Gastrocnemius medialis (tissue), 4 donors: ENCODE data around the gene ETV6. TPM values are rescaled to one million over a fixed set of nuclear protein-coding genes. Genes with fewer than 3 reads are reported as not detected.

Experiments
- ATAC-seq, 2 donors: fragments of 150-250 bp; one replicate each; pipeline ENCODE4 v1.9.1; 2016
- DNase-seq, 2 donors: peaks; one replicate each; pipeline ENCODE4 v3.0.0-alpha.2; 2019
- H3K27ac ChIP-seq, 4 donors: fragments of 200-600 bp; sonication (generic); 1 replicate in 1 of 4; 2 replicates in 3 of 4; pipeline ENCODE4 v1.5.1; 2016 to 2018; ENCODE audit warnings: mild to moderate bottlenecking in 2 of 4, moderate library complexity in 1 of 4
- H3K27me3 ChIP-seq, 3 donors: fragments of 200-600 bp; sonication (generic) in 2 of 3; 1 replicate in 1 of 3; 2 replicates in 2 of 3; pipeline versions ENCODE4 v1.5.1 to v1.6.0; 2016 to 2019; ENCODE audit warnings: mild to moderate bottlenecking in 1 of 3, moderate library complexity in 1 of 3
- H3K36me3 ChIP-seq, 2 donors: fragments of 200-600 bp; sonication (generic) in 1 of 2; one replicate each; pipeline ENCODE4 v1.5.1; 2017 to 2018
- H3K4me1 ChIP-seq, 2 donors: fragments of 200-600 bp; sonication (generic) in 1 of 2; one replicate each; pipeline ENCODE4 v1.5.1; 2016 to 2017; ENCODE audit warnings: mild to moderate bottlenecking in 2 of 2
- H3K4me3 ChIP-seq, 4 donors: fragments of 200-600 bp; sonication (generic) in 3 of 4; 1 replicate in 1 of 4; 2 replicates in 3 of 4; pipeline ENCODE4 v1.5.1; 2016 to 2019; ENCODE audit warnings: mild to moderate bottlenecking in 2 of 4
- H3K9me3 ChIP-seq, 3 donors: fragments of 200-600 bp; sonication (generic) in 2 of 3; 1 replicate in 1 of 3; 2 replicates in 2 of 3; pipeline ENCODE4 v1.5.1; 2016 to 2019
- POLR2A ChIP-seq, 2 donors: fragments of 450-650 bp; IDR thresholded peaks; one replicate each; pipeline ENCODE4 v1.6.1; 2017; ENCODE audit warnings: antibody characterized with exemption in 2 of 2, mild to moderate bottlenecking in 2 of 2, moderate library complexity in 2 of 2
- in situ Hi-C, 4 donors: fragments of 200-750 bp; cut with MboI; loops; one replicate each; pipeline versions ENCODE4 v1.15.0 to v1.8.0; 2017; ENCODE audit warnings: low sequenced_read_pairs in 4 of 4
- intact Hi-C: fragments of 100-400 bp; cut with DNase I; formaldehyde crosslinking; loops from one replicate; pipeline ENCODE4 v1.15.1; 2023; ENCODE audit warnings: low total_unique reads
- total RNA-seq, 4 donors: library from RNA; depleted of rRNA; stranded (reverse); fragments of >200 nt; gene quantifications; one replicate each; pipeline versions ENCODE4 v1.1.0 to v1.2.3, GENCODE V29; 2016
- TF ChIP-seq, protein P1 (sequence below), 5 experiments: fragments of 450-650 bp in 3 of 5; fragments of 200-600 bp in 2 of 5; sonication (generic) in 2 of 5; IDR thresholded peaks in 4 of 5; conservative IDR thresholded peaks in 1 of 5; 1 replicate in 4 of 5; 2 replicates in 1 of 5; pipeline ENCODE4 v1.5.1; 2016 to 2019; ENCODE audit warnings: antibody characterized with exemption in 5 of 5, mild to moderate bottlenecking in 3 of 5, moderate library complexity in 3 of 5

The ETV6 gene
- total RNA-seq, 4 donors from 2014 or later: 2.8 to 5.9 (median 3.3) TPM

DNA sequence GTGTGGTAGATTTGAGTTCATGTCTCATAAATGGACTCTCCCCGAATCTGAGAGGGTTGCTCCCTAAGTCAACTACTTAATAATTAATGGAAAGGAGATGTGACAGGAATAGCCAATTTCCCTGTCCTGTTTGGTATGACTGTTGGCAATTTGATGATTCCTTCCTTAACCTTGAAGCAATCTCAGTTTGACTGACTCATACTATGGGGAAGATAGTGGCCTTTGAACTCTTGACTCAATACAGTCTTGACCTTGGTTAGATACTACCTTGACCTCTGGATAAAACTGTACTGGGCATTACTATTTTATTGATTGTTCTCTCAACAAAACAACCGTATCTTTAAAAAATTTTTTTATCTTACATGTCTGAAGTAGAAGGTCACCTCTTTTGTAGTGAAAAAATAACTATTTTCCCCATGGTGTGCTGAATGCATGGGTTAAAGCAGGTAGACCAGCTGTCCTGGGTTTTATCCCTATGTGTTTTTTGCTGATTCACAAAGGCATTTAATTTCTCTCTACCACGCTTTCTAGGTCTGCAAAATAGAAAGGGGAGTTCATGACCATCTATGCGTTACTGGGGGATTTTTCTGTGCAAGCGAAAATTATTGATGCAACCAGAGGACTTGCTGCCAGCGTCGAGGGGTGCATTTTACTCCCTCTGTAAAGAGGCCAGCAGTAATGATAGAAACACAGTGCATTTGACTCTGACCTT is 80.1 kb downstream of the ETV6 start:
- H3K36me3 ChIP-seq: no peaks in the 10 kb centered on the region
- no peaks in the 10 kb centered on the region for H3K9me3 ChIP-seq
- no peak overlapping the region for H3K27ac ChIP-seq
- DNase-seq (no peak), ATAC-seq (no peak)
- in situ Hi-C loops: no loop called here
- peaks cover 5 to 6% of the 10 kb centered on the region in 2 donors for H3K4me1 ChIP-seq
- H3K27me3 ChIP-seq: no peaks in the 10 kb centered on the region
- intact Hi-C loops: loop anchor here (10.0 kb wide), 1 partner anchor 155 kb away; no protein-coding TSS in a partner anchor
- H3K4me3 ChIP-seq: no peak overlapping the region
- TF ChIP-seq, protein P1, sequence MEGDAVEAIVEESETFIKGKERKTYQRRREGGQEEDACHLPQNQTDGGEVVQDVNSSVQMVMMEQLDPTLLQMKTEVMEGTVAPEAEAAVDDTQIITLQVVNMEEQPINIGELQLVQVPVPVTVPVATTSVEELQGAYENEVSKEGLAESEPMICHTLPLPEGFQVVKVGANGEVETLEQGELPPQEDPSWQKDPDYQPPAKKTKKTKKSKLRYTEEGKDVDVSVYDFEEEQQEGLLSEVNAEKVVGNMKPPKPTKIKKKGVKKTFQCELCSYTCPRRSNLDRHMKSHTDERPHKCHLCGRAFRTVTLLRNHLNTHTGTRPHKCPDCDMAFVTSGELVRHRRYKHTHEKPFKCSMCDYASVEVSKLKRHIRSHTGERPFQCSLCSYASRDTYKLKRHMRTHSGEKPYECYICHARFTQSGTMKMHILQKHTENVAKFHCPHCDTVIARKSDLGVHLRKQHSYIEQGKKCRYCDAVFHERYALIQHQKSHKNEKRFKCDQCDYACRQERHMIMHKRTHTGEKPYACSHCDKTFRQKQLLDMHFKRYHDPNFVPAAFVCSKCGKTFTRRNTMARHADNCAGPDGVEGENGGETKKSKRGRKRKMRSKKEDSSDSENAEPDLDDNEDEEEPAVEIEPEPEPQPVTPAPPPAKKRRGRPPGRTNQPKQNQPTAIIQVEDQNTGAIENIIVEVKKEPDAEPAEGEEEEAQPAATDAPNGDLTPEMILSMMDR (IDR thresholded peaks at IDR 0.05 in 4 of 5, conservative IDR thresholded peaks at IDR 0.05 in 1 of 5): no peak
- no peak for TF ChIP-seq POLR2A (IDR thresholded peaks at IDR 0.05)

DNA sequence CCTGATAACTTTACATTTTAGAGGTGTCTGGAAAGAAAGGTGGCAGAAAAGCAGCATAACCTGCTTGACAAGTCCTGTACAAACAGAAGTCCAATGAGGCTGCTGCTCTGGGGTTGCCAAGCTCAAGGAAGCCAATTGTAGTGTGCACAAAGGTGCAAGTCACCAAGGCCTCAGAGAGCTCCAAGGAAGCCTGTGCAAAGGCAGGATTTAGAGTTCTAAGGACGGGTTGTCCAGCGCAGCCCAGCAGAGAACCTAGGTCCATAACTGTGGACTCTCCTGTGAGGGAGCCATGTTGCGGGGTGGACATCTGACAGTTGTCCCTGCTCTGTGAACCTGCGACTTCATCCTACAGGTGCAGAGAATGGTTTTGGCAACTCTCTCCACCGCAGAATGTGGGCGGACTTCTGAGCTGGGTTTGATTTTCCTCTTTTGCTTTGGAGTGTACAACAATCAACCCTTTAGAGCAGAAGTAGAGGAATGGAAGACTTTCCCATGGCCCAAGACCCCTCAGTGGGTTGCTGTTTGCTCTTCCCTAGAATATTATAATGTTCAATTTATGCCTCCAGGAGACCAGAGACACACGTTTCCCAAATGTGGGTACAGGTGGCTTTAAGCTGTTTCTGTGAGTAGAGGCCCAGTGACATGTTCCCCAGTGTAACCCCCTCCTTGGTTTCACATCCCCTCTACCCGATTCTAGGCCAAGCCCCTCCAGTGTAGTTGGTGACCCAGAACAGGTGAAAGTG is 81.0 kb downstream of the ETV6 start:
- DNase-seq (no peak), ATAC-seq (no peak)
- H3K4me1 ChIP-seq: no peaks in the 10 kb centered on the region
- no peaks in the 10 kb centered on the region for H3K9me3 ChIP-seq
- H3K36me3 ChIP-seq: no peaks in the 10 kb centered on the region
- in situ Hi-C loops: no loop called here
- intact Hi-C loops: loop anchor here (10.0 kb wide), 1 partner anchor 154 kb away; no protein-coding TSS in a partner anchor
- TF ChIP-seq POLR2A (IDR thresholded peaks at IDR 0.05): no peak
- TF ChIP-seq, protein P1 (IDR thresholded peaks at IDR 0.05 in 4 of 5, conservative IDR thresholded peaks at IDR 0.05 in 1 of 5): no peak
- no peak overlapping the region for H3K27ac ChIP-seq
- no peak overlapping the region for H3K4me3 ChIP-seq
- no peaks in the 10 kb centered on the region for H3K27me3 ChIP-seq

DNA sequence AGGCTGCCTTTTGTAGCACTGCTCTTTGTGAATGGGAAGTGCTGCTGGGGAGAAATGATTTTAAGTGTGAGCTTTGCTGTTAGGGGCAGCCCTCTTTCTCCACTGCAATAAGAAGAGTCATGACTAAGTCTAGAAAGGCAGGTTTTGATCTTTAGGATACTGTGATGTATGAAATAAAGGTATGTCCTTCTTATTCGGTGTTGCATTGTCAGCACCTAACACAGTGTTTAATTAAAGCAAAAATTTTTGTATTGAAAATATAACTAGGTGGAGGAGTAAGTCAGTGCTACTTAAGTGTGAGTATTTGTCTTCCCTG is 81.5 kb downstream of the ETV6 start:
- no peak for DNase-seq
- intact Hi-C loops: loop anchor here (10.0 kb wide), 1 partner anchor 154 kb away; no protein-coding TSS in a partner anchor
- in situ Hi-C loops: no loop called here

DNA sequence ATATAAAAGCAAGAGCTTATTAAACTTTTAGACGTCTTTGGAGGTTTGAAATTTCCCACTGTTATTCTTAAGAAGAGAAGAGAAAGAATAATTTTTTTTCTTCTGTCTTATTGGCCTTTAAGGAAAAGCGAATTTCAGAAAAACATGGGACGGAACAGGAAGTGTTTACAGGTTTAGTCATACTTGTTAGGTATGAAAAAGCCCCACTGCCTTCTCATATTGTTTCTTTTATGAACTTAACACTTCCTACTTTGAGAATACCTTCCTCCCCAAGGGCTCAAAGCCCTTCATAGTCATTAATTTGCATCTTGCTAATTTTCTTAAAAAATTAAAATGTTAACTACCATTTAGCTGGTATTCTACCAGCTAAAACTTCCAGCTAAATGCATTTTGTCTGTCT is 82.0 kb downstream of the ETV6 start:
- no peaks in the 10 kb centered on the region for H3K27me3 ChIP-seq
- TF ChIP-seq, protein P1 (IDR thresholded peaks at IDR 0.05 in 4 of 5, conservative IDR thresholded peaks at IDR 0.05 in 1 of 5): no peak
- no peak for TF ChIP-seq POLR2A (IDR thresholded peaks at IDR 0.05)
- ATAC-seq (no peak), DNase-seq (no peak)
- H3K36me3 ChIP-seq: no peaks in the 10 kb centered on the region
- in situ Hi-C loops: no loop called here
- H3K27ac ChIP-seq: no peak overlapping the region
- no peak overlapping the region for H3K4me3 ChIP-seq
- intact Hi-C loops: loop anchor here (10.0 kb wide), 1 partner anchor 153 kb away; no protein-coding TSS in a partner anchor
- H3K9me3 ChIP-seq: no peaks in the 10 kb centered on the region
- H3K4me1 ChIP-seq: no peaks in the 10 kb centered on the region

More for the DNA sequence above, 81.5 kb downstream of the ETV6 start:
- Histone ChIP-seq H3K27me3 (no peaks in the 10 kb centered on the region), H3K36me3 (no peaks in the 10 kb centered on the region), H3K4me3 (no peak overlapping the region), H3K27ac (no peak overlapping the region), H3K4me1 (no peaks in the 10 kb centered on the region), H3K9me3 (no peaks in the 10 kb centered on the region)
- TF ChIP-seq POLR2A (IDR thresholded peaks at IDR 0.05): no peak
- TF ChIP-seq, protein P1 (IDR thresholded peaks at IDR 0.05 in 4 of 5, conservative IDR thresholded peaks at IDR 0.05 in 1 of 5): no peak
- ATAC-seq: no peak
